HEK293T (cell line): Measurements from ENCODE around the gene APBA2.

Source experiments
- ARNT ChIP-seq: fragments of 450-650 bp; IDR thresholded peaks from 2 replicates; pipeline ENCODE4 v1.6.1; 2017; ENCODE audit warnings: mild to moderate bottlenecking
- BHLHE40 ChIP-seq: fragments of 450-650 bp; IDR thresholded peaks from 2 replicates; pipeline ENCODE4 v1.6.1; 2016; ENCODE audit warnings: mild to moderate bottlenecking, moderate library complexity, borderline replicate concordance
- ELF4 ChIP-seq: fragments of 450-650 bp; IDR thresholded peaks from 2 replicates; pipeline ENCODE4 v1.6.1; 2017; ENCODE audit warnings: antibody characterized with exemption
- FOXA1 ChIP-seq: fragments of 450-650 bp; IDR thresholded peaks from 2 replicates; pipeline ENCODE4 v1.6.1; 2016; ENCODE audit warnings: mild to moderate bottlenecking
- FOXK2 ChIP-seq: fragments of 450-650 bp; IDR thresholded peaks from 2 replicates; pipeline ENCODE4 v1.6.1; 2016; ENCODE audit warnings: mild to moderate bottlenecking
- HDGF ChIP-seq: fragments of 450-650 bp; IDR thresholded peaks from 2 replicates; pipeline ENCODE4 v1.6.1; 2017; ENCODE audit warnings: antibody characterized with exemption, borderline replicate concordance
- SP1 ChIP-seq: fragments of 450-650 bp; IDR thresholded peaks from 2 replicates; pipeline ENCODE4 v1.6.1; 2017
- ZNF384 ChIP-seq: fragments of 450-650 bp; IDR thresholded peaks from 2 replicates; pipeline ENCODE4 v1.6.1; 2016

DNA sequence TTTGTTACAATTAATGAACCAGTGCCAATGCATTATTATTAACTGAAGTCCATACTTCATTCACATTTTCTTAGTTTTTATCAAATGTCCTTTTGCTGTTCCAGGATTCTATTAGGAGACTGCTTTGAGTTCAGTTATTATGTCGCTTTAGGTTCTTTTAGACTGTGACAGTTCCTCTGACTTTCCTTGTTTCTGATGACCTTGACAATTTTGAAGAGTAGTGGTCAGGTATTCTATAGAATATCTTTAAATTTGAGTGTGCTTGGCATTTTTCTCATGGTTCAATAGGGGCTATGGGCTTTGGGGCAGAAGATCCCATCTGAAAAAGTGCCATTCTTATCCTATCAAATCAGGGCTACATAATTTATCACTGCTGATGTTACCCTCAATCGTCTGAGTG, 126.3 kb downstream of the APBA2 start:
- TF ChIP-seq FOXA1 (no peak), BHLHE40 (no peak), ARNT (no peak), FOXK2 (no peak), ELF4 (no peak), SP1 (no peak), ZNF384 (no peak), HDGF (no peak)
